CD4-positive, alpha-beta T cell treated with Interleukin-2 at 100 ng/mL for 4 hours (primary cell): ENCODE measurements around the gene PRRX1.

Experiments used
- DNase-seq: peaks from one replicate; pipeline ENCODE4 v3.0.0-alpha.2; 2020; ENCODE audit warnings: low spot score

The PRRX1 gene

GRCh38 chr1:170770254-170770653, 106.3 kb downstream of the PRRX1 start:
- no peak for DNase-seq

GRCh38 chr1:170776252-170776651, 112.3 kb downstream of the PRRX1 start:
- no peak for DNase-seq

- no peak for DNase-seq
Observed at GRCh38 chr1:170776777-170777176, 112.8 kb downstream of the PRRX1 start.
